ENCODE data around the gene NCKAP5.
A peak's percentile ranks its signal among the peaks of the same experiment; 100 is the strongest.

Gene NCKAP5

DNA sequence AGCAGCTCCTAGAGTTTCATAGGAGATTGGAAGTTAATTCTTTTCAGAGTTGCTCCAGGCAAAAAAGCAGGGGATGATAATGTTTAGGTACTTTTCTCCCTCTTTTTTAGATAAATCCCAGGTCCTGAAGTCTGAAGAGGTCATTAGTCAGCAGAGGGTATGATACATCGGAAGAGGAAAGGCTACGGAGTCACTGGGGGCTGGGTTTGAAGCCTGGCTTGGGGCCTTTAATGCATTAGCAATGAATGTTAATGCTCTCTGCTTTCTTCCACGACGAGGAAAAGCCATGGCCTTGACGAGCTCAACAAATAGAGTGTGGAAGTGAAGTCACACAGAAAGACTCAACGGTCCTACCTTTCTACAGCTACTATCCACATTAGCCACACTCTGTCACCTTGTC, 235.1 kb downstream of the NCKAP5 start:
- no peak for DNase-seq (ENCODE audit: low spot score)

DNA sequence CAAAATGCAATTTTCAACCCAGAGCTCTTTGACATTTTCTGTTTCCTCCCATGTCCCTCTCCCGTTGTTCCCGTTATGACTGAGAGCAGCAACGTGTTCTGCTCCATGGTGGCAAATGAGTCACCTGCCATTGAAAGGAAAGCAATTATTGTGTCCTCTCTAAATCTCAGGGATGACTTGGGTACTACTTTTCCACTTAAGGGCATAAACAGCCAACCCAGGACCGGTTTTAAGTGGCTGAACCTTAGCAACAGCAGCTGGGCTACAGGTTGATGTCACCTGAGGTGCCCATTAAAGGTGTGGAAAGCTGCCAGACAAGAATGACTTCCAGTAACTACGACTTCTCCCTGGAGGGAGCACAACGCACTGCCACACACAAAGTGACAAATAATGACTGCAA, 236.8 kb downstream of the NCKAP5 start:
- no peak for DNase-seq (ENCODE audit: low spot score)

DNA sequence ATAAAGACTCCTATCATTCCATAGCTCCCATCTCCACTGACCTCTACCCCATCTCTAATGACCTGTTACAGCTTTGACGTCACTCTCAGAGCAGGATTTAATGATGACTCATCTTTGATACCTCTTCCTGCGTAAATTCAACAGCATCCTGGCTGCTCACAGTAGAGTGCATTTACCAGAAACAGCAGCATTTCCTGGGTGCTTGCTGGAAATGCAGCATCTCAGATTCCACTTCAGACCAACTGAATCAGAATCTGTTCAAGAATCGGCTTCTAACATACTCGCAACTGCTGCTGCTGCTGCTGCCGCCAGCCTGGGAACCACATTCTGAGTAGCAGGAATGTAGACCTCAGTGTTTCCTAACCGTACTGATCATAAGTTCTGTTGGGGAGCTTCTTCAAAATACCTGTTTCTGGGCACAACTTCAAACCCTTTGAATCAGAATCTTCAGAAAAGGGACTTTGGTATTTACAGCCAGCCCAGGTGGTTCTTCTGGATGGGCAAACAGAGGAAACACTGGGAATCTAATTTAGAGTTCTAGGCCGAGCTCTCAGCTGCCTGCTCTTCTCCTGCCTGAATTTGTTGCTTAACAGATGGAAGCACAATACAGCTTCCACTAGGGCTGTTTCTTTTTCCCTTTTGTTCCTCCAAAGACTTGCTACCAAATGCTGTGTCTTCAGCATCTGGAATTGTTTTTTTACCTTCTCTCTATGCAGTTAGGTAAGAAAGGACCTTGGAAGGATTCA, 241.4 kb downstream of the NCKAP5 start:
- no peak for DNase-seq (ENCODE audit: low spot score)

DNA sequence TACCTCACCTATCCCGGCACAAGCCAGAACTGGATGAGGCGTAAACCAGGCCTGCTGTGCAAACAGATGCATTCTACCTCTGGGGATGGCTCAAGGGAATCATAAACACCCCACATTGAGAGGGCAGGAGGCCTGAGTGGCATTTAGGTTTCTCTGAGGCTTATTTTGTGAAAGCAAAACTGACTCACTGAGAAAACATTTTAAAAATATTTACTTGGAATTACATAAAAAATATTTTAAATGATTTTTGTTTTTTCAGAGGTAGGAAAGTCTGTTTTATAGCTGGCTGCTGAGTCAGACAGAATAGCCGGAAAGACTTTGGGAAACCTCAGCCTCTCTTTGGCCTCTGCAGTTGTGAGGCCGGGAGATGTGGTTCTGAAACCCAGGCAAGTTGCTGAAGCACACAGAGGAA, 244.1 kb downstream of the NCKAP5 start:
- DNase-seq (ENCODE audit: low spot score) = no peak

DNA sequence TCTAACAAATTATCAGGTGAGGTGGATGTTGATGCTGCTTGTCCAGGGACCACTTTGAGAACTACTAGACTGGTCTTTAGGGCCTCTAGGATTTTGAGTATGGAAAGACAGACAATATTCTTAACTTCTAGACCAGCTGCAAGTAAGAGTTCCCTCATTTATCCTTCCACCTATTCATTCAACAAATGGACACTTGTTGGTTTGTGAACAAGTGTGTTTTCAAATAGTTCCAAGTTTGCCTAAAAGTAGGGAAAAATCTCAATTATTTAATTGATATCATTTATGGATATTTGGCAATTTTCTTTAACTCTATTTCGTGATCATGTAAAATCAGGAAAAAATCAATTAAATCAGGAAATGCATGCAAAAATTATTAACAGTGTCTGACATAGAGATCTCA, 245.4 kb downstream of the NCKAP5 start:
- DNase-seq (ENCODE audit: low spot score) = no peak

DNA sequence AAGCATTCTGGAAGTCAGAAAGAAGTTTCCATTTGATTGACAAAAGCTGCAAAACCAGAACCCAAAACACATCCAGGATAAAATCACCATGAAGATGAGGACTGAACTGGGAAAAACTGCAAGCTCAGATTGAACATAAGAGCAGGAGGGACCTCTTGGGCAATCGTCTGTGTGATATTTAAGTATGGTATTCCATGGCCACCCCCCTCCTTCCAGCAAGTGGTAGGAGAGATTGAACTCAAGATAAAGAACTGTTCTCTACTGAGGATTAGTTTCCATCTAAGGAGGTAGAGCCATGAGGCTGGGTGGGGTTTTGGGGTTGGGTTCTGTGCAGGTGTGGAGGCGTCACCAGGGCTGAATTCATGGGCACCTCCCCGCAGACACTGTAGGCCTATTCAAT, 251.1 kb downstream of the NCKAP5 start:
- no peak for DNase-seq (ENCODE audit: low spot score)

DNA sequence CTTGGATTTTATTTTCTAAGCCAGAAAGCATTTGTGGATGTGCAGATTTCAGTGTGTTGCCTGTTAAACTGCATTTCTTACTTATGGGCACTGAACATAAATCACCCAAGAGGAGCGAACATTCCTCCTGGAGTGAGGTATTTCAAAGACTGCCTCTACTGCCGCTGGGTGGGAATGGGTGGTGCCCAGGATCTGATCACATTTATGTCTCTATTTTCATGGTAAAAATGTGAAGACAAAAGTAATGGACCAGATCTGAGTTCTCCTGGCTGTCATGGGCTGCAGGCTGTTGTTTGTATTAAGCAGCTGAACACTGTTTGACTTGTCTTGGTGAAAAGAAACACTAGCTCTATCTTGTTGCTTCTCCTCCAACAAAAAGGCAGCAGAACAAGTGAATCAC, 251.7 kb downstream of the NCKAP5 start:
- DNase-seq (ENCODE audit: low spot score) = no peak

DNA sequence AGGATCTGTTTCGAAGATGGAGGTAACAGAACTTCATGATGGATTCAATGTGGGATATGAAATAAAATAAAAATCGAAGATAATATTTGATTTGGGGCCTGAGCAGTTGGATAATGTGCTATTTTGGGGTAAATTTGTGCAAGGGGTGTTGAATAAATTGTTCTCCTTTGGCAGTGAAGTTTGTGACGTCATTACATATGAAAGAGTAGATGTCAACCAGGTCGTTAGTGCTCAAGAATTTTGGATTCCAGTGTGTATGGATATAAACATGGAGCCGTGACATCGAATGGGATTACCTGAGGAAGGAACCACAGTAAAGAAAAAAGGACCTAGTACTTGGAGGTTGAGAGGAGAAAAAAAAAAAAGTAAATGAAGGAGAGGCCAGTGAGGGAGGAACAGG, 253.0 kb downstream of the NCKAP5 start:
- no peak for DNase-seq (ENCODE audit: low spot score)

DNA sequence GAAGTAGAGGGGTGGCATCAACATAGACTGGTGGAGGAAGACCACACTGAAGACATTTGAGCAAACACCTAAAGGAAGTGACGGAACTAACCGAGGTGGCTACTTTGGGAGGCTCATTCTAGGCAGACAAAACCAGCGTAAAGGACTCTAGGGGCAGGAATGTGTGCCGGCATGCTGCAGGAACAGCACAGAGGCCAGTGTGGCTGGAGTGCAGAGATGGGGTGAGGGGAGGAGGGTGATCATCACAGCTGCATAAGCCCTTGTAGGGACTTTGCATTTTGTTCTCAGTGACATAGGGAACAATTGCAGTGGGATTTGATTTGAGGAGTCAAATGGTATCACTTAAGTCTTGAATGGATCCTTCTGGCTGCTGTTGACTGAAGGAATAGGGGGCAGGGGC, 253.5 kb downstream of the NCKAP5 start:
- no peak for DNase-seq (ENCODE audit: low spot score)

DNA sequence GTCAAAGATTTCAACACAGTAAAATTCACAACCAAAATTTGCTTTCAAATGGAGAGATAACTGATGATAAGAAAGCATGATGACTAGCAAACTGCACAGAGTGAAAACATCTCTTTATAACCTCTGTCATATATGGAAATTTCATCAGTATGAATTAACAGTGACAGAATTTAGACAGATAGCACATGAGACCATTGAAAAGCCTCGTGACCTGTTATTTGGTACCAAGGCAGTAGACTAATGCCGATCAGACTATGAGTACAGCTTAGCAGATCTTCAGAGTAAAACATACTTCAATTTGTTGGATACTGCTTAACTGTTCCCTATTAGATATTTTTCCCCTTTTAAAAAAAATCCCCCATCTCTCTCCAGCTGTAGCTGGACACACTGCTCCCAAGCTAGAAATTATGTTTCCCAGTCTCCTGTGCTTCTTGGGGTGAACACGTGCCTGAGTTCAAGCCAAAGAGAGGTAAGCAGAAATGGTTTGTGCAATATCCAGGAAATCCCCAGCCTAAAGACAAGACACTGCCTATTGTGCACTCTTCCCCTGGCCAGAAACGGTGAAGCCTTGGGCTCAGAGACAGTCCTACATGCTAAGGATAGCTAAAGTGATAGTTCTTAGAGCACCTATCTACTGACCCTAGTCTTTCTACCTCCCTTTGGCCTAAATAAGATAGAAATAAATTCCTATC, 256.1 kb downstream of the NCKAP5 start:
- no peak for DNase-seq (ENCODE audit: low spot score)

DNA sequence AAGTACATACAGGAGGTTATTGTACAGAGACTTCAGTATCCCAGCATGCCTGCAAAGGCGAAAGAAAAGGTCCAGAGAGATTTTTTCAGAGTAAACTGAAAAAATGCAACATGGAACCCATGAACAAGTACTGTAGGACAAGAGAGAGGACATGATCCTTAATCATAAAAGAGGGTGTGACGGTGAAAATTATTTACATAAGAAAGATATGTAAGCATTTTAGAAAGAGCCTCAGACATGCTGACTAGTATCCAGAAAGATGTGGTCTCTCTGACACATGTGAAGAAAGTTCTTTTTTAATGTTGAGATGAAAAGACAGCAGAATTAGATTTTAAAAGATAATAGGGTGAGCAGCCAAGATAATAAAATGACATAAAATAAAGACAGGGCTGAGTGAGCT, 262.0 kb downstream of the NCKAP5 start:
- DNase-seq (ENCODE audit: low spot score) = no peak

DNA sequence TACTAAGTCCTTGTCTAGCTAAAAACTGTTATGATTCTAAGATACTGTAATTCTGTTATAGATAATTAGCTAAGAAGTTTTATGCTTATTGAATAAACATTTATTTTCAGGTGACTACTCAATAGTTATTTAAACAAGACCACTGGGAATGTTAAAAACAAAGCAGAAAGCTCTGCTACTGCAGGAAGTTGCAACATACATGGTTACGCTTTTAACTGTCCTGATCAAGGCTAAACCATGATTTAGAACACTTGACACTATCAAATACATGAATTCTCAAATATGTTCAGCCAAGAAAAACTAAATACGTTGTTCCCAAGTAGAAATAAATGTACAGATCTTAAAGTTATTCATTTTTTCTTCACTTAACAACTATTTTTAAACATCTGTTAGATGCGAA, 263.9 kb downstream of the NCKAP5 start:
- DNase-seq (ENCODE audit: low spot score) = no peak

DNA sequence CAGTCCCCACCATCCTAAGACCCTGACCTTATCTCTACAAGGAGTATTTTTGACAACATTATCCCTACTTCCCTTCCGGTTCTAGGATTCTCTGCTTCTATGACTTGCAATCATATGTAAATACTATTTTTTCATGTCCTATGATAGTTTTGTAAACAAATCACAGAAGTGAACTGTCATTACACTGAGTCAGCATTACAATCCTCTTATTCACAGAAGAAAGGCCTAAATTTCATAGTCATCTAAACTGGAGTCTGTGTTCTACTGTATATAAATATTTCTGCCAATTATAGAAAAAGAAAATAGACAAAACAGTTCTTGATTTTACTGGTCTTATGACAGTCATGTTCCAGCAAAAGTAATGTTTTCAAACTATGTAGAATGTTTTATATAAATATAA, 265.1 kb downstream of the NCKAP5 start:
- DNase-seq (ENCODE audit: low spot score) = no peak

DNA sequence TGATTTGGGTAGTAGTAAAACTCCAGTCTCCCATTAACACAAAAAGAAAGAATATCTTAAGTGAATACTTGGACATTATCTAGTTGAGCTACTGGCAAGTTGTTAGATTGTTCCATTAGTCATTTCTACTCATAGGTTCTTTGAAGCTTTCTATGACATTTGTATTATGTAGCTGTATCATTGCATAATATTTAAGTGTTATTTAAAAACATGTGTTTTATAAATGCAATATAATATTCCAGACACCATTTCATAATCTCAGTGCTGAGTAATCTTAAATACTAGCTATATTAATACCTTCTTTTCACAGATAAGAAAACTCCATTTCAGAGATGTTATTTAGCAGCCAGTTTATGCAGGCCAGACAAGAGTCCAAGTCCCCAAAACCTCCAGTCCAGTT, 271.9 kb downstream of the NCKAP5 start:
- no peak for DNase-seq (ENCODE audit: low spot score)

DNA sequence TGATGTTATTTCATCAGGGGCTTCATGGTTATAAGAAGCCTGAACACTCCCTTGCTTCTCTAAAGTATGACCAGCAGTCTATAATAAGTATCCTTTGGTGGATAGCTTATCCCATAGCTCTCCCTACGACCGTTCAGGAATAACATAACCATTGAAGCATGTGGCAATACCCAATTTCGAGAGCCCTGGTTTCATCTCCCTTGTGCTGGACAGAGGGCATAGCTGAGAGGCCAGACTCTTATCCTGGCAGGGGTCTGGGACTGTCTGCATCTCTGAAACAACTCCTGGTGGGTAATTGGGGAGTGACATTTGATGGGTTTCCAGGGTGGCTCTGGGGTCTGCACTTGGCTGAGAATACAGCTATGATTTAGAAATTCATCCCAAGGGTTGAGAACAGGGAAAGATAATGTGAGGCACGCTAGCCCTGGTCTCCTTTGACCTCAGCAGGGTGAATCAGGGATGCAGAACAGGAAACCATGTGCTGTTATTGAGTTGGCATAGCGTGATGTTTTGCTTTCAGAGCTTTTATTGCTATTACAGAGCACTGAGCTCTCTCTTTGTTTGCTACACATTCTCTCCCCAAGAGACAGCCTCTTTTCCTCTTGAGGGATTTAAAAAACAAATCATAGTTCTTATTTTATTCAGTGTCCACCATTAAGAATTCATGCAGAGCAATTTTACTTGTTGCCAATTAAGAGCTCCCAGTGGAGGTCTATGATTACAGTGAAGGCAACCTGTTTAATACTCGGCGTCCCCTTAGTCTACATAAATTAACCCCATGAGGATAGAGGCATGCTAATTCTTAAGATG, 274.5 kb downstream of the NCKAP5 start:
- no peak for DNase-seq (ENCODE audit: low spot score)

DNA sequence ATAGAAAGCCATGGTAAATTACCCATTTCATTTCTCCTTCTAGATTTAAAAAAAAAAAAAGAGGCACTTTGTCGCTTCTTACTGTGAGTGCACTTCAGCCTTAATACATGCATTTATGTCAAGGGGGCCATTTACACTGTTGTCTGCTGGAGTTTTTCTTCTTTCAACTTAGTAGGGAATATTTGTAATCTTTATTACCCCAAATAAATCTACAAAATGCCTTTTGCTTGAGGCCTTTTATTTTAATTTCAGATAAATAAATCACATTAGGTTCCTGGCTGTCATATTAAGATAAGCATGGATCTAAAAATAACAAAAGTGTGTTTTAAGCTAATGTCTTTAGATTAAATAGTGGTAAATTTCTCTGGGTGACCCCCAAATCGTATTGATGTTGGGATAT, 276.0 kb downstream of the NCKAP5 start:
- no peak for DNase-seq (ENCODE audit: low spot score)

DNA sequence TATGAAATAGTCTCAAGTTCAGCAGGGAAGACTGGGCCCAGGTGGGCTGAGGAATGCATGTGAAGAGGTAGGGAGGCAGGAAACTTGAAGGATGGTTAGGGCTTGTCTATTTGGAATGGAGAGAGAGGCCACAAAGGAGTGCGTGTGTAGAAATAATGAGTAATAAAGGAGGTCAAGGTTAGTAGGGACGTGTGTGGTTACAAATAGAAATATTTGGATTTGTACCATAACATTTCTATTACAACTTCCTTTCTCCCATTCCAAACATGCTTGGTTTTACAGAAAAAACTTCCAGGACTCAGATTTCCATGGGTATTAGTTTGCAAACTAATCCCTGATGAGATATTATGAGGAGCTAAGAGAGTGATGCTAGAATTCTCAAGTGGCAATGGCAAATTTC, 280.6 kb downstream of the NCKAP5 start:
- no peak for DNase-seq (ENCODE audit: low spot score)

DNA sequence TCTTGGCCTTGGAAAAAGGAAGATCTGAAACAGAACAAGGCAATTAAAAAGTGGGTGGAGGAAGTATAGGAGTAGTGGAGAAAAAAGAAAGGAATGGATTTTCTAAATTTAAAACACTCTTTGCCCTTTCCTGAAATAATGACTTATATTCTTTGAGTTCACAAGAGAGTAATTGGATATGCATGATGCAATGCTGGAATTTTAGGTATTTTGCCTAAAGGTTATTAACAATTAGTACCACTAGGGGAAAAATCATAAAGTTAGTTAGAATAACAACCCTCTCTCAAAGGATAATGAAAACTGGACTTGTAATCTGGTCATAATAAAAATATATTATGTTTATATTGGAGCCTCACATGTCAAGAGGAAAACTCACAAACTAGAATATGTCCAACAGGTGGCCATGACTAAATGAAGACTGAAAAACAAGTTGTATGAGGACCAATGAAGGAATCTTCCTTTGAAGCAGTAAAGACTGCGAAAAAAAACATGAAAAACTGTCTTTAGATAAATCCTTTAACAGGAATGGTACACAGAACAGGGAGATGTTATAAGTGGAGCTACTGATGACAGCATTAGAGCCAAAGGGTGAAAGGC, 281.8 kb downstream of the NCKAP5 start:
- no peak for DNase-seq (ENCODE audit: low spot score)

DNA sequence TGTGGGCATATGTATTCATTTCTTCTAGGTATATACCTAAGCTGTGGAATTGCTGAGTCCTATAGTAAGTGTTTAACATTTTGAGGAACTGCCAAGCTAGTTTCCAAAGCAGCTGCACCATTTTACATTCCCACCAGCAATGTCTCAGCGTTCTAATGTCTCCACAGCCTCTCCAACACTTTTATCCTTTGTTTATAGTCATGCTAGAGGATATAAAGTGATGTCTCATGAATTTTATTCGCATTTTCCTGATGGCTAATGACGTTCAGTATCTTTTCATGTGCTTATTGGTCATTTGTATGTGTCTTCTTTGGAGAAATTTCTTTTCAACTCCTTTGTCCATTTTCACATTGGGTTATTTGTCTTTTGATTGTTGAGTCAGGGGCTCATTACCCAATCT, 295.2 kb downstream of the NCKAP5 start:
- no peak for DNase-seq (ENCODE audit: low spot score)

DNA sequence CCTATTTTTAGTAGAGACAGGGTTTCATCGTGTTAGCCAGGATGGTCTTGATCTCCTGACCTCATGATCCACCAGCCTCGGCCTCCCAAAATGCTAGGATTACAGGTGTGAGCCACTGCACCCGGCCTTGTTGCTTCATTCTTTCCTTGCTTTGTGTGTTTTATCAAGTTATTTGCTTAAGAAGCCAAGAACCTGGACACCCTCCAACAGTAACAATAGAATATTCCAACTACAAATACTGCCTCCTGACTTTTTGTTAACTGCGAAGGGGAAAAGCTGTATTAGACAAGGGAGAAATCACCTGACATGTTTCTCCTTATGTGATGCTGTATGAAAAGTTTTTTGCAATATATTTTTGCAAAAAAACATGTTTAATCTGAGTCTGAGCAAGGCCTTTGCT, 297.2 kb downstream of the NCKAP5 start:
- DNase-seq (ENCODE audit: low spot score) = no peak

DNA sequence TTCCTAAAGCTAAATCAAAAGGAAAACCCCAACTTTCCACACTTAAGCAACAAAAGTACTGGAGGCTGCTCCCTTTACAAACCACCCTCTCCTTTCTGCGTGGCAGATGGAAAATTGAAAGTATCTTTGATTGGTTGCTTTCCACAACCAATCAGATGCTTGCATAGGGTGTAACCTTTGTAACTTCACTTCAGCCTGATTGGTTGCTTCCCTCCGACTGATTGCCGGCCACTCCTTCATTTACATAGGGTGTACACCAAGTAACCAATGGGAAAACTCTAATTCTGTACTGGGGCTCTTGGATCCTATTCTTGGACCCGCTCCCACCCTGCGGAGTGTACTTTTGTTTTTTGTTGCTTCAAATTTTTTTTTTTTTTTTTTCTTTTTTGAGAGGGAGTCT, 297.7 kb downstream of the NCKAP5 start:
- no peak for DNase-seq (ENCODE audit: low spot score)

DNA sequence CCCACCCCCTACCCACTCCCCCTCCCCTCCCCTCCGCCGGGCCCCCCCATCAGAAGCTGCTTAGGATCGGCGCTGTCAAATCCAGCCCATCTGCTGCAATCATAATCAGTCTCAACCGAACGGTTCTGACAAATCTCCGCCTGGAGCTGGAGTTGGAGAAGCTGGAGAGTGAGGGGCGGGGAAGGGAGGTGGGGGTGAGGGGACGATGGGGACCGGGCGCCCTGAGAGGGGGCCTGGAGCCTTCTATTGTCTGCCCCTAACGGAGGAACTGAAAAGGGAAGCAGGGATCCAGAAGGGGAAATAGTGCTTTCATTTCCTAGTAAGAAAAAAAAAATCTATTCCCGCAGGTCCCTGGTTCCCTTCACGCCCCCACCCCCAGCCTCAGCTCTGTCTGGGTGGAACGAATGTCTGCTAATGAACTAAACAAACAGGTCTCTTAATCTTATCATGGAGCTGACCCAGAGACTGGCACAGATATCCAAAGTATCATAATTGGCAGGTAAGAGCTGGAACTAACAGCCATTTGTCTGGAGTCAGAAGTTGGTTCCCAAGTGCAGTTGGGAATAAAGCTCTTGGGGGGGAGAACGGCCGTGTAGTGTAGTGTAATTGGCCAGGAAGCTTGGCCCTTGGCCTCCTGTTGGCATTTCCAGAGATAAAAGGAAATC, 301.2 kb downstream of the NCKAP5 start:
- peak; percentile 54 for DNase-seq (ENCODE audit: low spot score)

Measured in HuH-7.5 (cell line).